VCaP (cell line): Measurements from ENCODE around the gene ZNF774.

Experiments used
- H3K27ac ChIP-seq: fragments of 450-650 bp; 2 replicates; pipeline ENCODE4 v1.5.1; 2017
- CTCF ChIP-seq: fragments of 450-650 bp; conservative IDR thresholded peaks from 2 replicates; pipeline ENCODE4 v1.5.1; 2017; ENCODE audit warnings: mild to moderate bottlenecking, moderate library complexity

Gene ZNF774

DNA sequence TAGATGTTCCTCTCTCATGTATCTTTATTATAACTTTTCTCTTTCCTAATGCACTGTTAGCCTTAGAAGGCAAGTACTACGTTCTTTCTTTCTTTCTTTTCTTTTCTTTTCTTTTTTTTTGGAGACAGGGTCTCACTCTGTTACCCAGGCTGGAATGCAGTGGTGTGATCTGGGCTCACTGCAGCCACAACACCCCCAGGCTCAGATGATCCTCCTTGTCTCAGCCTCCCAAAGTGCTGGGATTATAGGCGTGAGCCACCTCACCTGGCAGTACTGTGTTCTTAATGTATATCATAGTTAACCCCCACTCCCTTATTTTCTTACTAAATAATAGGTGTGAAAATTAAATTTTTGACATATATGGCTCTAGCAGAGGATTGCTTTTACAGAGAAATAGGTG lies 59.1 kb downstream of the ZNF774 start:
- no peak for TF ChIP-seq CTCF
- H3K27ac ChIP-seq: no peak overlapping the region
